NCI-H2196 treated with DMSO at 0.1 percent for 48 hours (cell line): ENCODE results near the gene PPP1R17.

Source experiments
- DNase-seq: peaks from one replicate; lab custom pipeline; 2025; ENCODE audit not compliant: unreplicated experiment; lab: John Stamatoyannopoulos, UW

Gene PPP1R17

GRCh38 chr7:31687024-31687748 is at the start of gene PPP1R17:
PPP1R17 (plus strand) TSS chr7:31687215; CDS start chr7:31692442, 5,227 bp downstream.
- DNase-seq, result no peak

- DNase-seq, result no peak
Observed at GRCh38 chr7:31640381-31640780, 46.6 kb upstream of the PPP1R17 start.

- no peak for DNase-seq
Observed at GRCh38 chr7:31642681-31643115, 44.3 kb upstream of the PPP1R17 start.

- no peak for DNase-seq
Observed at GRCh38 chr7:31646942-31647341, 40.1 kb upstream of the PPP1R17 start.

GRCh38 chr7:31647511-31647910 is 39.5 kb upstream of the PPP1R17 start:
- DNase-seq, result no peak

- DNase-seq, result no peak
Observed at GRCh38 chr7:31648288-31648687, 38.7 kb upstream of the PPP1R17 start.

- no peak for DNase-seq
Observed at GRCh38 chr7:31648880-31649279, 38.1 kb upstream of the PPP1R17 start.

GRCh38 chr7:31651234-31652062 is 35.6 kb upstream of the PPP1R17 start:
- DNase-seq, result no peak

- no peak for DNase-seq
Observed at GRCh38 chr7:31652063-31652326, 35.0 kb upstream of the PPP1R17 start.

GRCh38 chr7:31663072-31663471 is 23.9 kb upstream of the PPP1R17 start:
- DNase-seq, result no peak

- DNase-seq, result no peak
Observed at GRCh38 chr7:31664890-31665289, 22.1 kb upstream of the PPP1R17 start.

GRCh38 chr7:31665546-31665945 is 21.5 kb upstream of the PPP1R17 start:
- no peak for DNase-seq

GRCh38 chr7:31669461-31669860 is 17.6 kb upstream of the PPP1R17 start:
- DNase-seq, result no peak

GRCh38 chr7:31679574-31680305 is 7.3 kb upstream of the PPP1R17 start:
- DNase-seq, result no peak

GRCh38 chr7:31683445-31684225 is 3.4 kb upstream of the PPP1R17 start:
- no peak for DNase-seq

- no peak for DNase-seq
Observed at GRCh38 chr7:31688372-31688771, 1.4 kb downstream of the PPP1R17 start.

- DNase-seq, result no peak
Observed at GRCh38 chr7:31688996-31689395, 2.0 kb downstream of the PPP1R17 start.

GRCh38 chr7:31690935-31691334 is 3.9 kb downstream of the PPP1R17 start:
- no peak for DNase-seq

GRCh38 chr7:31692451-31692850 is 5.4 kb downstream of the PPP1R17 start:
- no peak for DNase-seq

- no peak for DNase-seq
Observed at GRCh38 chr7:31692871-31693270, 5.9 kb downstream of the PPP1R17 start.
